Measurements from ENCODE around the gene FIGNL2.

DNA sequence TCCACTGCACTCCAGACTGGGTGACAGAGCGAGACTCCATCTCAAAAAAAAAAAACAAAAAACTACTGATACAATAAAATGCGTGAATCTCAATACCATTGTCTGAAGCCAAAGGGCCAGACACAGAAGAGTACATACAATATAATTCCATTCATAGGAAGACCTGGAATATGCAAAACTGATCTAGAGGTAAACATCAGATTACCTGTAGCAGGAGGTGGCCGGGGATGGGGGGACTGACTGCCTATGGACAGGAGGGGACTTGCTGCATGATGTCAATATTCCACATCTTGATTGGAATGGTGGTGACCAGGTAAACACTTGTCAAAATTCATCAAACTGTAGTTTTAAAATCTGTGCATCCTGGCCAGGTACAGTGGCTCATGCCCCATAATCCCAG lies 12.5 kb upstream of the FIGNL2 start:
- TF ChIP-seq, protein P1, sequence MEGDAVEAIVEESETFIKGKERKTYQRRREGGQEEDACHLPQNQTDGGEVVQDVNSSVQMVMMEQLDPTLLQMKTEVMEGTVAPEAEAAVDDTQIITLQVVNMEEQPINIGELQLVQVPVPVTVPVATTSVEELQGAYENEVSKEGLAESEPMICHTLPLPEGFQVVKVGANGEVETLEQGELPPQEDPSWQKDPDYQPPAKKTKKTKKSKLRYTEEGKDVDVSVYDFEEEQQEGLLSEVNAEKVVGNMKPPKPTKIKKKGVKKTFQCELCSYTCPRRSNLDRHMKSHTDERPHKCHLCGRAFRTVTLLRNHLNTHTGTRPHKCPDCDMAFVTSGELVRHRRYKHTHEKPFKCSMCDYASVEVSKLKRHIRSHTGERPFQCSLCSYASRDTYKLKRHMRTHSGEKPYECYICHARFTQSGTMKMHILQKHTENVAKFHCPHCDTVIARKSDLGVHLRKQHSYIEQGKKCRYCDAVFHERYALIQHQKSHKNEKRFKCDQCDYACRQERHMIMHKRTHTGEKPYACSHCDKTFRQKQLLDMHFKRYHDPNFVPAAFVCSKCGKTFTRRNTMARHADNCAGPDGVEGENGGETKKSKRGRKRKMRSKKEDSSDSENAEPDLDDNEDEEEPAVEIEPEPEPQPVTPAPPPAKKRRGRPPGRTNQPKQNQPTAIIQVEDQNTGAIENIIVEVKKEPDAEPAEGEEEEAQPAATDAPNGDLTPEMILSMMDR (optimal IDR thresholded peaks at IDR 0.05 in 1 of 3, IDR thresholded peaks at IDR 0.05 in 1 of 3, conservative IDR thresholded peaks at IDR 0.05 in 1 of 3; ENCODE audit: extremely low read depth in 1 of 3, insufficient read depth in 2 of 3, low read length in 3 of 3): no peak
- no peak for TF ChIP-seq EZH2 (IDR thresholded peaks at IDR 0.05; ENCODE audit: low read length)
